ENCODE data around the gene RTL10. TPM values are rescaled to one million over a fixed set of nuclear protein-coding genes. Genes with fewer than 3 reads are reported as not detected.
A peak's percentile ranks its signal among the peaks of the same experiment; 100 is the strongest.

RTL10 gene
- total RNA-seq, 2 donors from 2014 or later: 20.6 to 22.2 TPM

DNA sequence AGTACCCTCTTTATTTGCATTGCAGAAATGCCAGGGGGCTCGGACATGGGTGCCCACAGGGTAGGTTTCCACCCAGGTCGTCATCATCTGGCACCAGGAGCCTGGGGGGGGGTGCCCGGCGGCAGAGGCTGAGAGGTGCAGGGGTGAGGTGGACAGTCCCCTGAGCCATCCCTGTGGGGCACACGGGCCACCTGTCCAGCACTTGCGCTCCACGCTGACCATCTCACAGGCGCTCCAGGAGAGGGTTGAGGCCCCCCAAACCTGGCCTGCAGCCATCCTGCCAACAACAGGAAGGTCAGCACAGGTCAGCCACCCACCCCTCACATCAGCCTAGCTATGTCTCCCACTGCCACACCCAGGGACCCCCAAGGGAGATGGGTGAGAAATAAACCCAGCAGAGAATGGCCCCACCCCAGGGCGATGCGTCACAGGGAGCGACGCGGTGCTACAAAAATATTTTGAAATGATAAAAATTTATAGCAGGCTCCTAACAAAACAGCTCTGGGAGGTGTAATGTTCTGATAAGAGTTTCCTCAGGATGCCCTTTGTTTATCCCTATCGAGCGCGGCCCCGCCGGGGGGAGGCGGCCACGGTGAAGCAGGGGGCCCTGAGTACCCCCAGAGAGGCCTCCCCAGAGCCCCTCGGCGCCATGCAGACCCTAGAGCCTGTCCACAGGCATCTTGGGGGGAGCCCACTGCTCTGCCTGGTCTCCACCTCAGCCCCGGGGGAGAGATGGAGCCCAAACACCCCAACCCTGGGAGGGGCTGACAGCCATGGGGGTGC, 21.0 kb upstream of the RTL10 start:
- peaks cover 7% of the 10 kb centered on the region for H3K4me1 ChIP-seq (ENCODE audit: control insufficient read depth, insufficient read depth, low read length)
- Mint-ChIP-seq H3K27me3 (ENCODE audit: insufficient read depth) (peaks cover 4% of the 10 kb centered on the region), H3K4me3 (no peak overlapping the region), H3K9me3 (no peaks in the 10 kb centered on the region), H3K27ac (no peak overlapping the region), H3K4me1 (peaks cover 6% of the 10 kb centered on the region), H3K36me3 (ENCODE audit: low read depth) (no peaks in the 10 kb centered on the region)
- H3K9ac ChIP-seq (ENCODE audit: extremely low read depth, low read length, poor library complexity, severe bottlenecking): no peak overlapping the region
- no peaks in the 10 kb centered on the region for H3K9me3 ChIP-seq (ENCODE audit: control insufficient read depth, low read length)
- no peaks in the 10 kb centered on the region for H3K27me3 ChIP-seq (ENCODE audit: control insufficient read depth, insufficient read depth, low read length, poor library complexity, severe bottlenecking)
- TF ChIP-seq, protein P1, sequence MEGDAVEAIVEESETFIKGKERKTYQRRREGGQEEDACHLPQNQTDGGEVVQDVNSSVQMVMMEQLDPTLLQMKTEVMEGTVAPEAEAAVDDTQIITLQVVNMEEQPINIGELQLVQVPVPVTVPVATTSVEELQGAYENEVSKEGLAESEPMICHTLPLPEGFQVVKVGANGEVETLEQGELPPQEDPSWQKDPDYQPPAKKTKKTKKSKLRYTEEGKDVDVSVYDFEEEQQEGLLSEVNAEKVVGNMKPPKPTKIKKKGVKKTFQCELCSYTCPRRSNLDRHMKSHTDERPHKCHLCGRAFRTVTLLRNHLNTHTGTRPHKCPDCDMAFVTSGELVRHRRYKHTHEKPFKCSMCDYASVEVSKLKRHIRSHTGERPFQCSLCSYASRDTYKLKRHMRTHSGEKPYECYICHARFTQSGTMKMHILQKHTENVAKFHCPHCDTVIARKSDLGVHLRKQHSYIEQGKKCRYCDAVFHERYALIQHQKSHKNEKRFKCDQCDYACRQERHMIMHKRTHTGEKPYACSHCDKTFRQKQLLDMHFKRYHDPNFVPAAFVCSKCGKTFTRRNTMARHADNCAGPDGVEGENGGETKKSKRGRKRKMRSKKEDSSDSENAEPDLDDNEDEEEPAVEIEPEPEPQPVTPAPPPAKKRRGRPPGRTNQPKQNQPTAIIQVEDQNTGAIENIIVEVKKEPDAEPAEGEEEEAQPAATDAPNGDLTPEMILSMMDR (conservative IDR thresholded peaks at IDR 0.05): no peak
- 93 to 97% methylated on average over 21 to 23 of the region's 23 CpGs for WGBS, 2 experiments (ENCODE audit: insufficient coverage in 1 of 2, insufficient read length in 1 of 2)
- no peak overlapping the region for H3K27ac ChIP-seq (ENCODE audit: low read depth, low read length)
- DNase-seq: peak; percentile 37
- no peaks in the 10 kb centered on the region for H3K36me3 ChIP-seq (ENCODE audit: control insufficient read depth, insufficient read depth, low read length)
- no peak overlapping the region for H3K4me3 ChIP-seq (ENCODE audit: low read length)

DNA sequence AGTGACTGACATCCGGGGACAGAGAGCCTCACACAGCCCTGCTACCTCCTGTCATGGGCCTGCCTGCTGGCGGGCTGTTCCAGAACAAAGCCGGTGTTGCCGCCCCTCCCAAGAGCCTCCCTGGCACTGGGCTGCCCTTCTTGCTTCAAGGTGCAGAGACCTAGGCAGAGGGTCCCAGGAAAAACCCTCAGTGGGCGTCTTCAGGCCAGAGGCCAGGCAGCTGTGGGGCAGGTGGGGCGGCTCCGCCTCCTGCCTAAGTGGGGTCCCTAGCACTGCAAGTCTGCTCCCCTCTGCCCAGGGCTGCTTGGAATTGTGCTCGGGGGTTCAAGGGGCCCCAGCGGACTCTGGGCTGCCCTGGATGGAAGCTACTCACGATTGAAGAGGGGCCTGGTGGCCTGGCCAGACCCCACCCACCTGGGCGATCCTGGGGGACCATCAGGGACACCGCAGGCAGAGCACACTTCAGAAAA, 20.4 kb upstream of the RTL10 start:
- Mint-ChIP-seq H3K9me3 (no peaks in the 10 kb centered on the region), H3K27me3 (ENCODE audit: insufficient read depth) (peaks cover under 1% of the 10 kb centered on the region), H3K4me3 (no peak overlapping the region), H3K36me3 (ENCODE audit: low read depth) (no peaks in the 10 kb centered on the region), H3K27ac (no peak overlapping the region), H3K4me1 (peaks cover 2% of the 10 kb centered on the region)
- no peaks in the 10 kb centered on the region for H3K36me3 ChIP-seq (ENCODE audit: control insufficient read depth, insufficient read depth, low read length)
- H3K27ac ChIP-seq (ENCODE audit: low read depth, low read length): peak overlapping the region; percentile 10
- TF ChIP-seq, protein P1 (conservative IDR thresholded peaks at IDR 0.05): no peak
- no peaks in the 10 kb centered on the region for H3K27me3 ChIP-seq (ENCODE audit: control insufficient read depth, insufficient read depth, low read length, poor library complexity, severe bottlenecking)
- no peak overlapping the region for H3K9ac ChIP-seq (ENCODE audit: extremely low read depth, low read length, poor library complexity, severe bottlenecking)
- no peaks in the 10 kb centered on the region for H3K9me3 ChIP-seq (ENCODE audit: control insufficient read depth, low read length)
- WGBS, 2 experiments (ENCODE audit: insufficient coverage in 1 of 2, insufficient read length in 1 of 2): 87 to 92% methylated on average over 7 to 12 of the region's 12 CpGs
- H3K4me3 ChIP-seq (ENCODE audit: low read length): no peak overlapping the region
- peaks cover under 1% of the 10 kb centered on the region for H3K4me1 ChIP-seq (ENCODE audit: control insufficient read depth, insufficient read depth, low read length)
- no peak for DNase-seq

GRCh38 chr22:19874307-19875060, 19.8 kb upstream of the RTL10 start:
- H3K36me3 ChIP-seq (ENCODE audit: control insufficient read depth, insufficient read depth, low read length): no peaks in the 10 kb centered on the region
- 79 to 86% methylated on average over 20 to 27 of the region's 27 CpGs for WGBS, 2 experiments (ENCODE audit: insufficient coverage in 1 of 2, insufficient read length in 1 of 2)
- H3K27ac ChIP-seq (ENCODE audit: low read depth, low read length): peak overlapping the region; percentile 10
- peak; percentile 70 for DNase-seq
- H3K4me1 ChIP-seq (ENCODE audit: control insufficient read depth, insufficient read depth, low read length): no peaks in the 10 kb centered on the region
- Mint-ChIP-seq H3K4me3 (no peak overlapping the region), H3K9me3 (no peaks in the 10 kb centered on the region), H3K36me3 (ENCODE audit: low read depth) (no peaks in the 10 kb centered on the region), H3K27ac (no peak overlapping the region), H3K27me3 (ENCODE audit: insufficient read depth) (no peaks in the 10 kb centered on the region), H3K4me1 (no peaks in the 10 kb centered on the region)
- no peaks in the 10 kb centered on the region for H3K27me3 ChIP-seq (ENCODE audit: control insufficient read depth, insufficient read depth, low read length, poor library complexity, severe bottlenecking)
- H3K9me3 ChIP-seq (ENCODE audit: control insufficient read depth, low read length): no peaks in the 10 kb centered on the region
- no peak overlapping the region for H3K4me3 ChIP-seq (ENCODE audit: low read length)
- H3K9ac ChIP-seq (ENCODE audit: extremely low read depth, low read length, poor library complexity, severe bottlenecking): no peak overlapping the region
- TF ChIP-seq, protein P1 (conservative IDR thresholded peaks at IDR 0.05): no peak
